GM18868 (cell line): ENCODE results near the gene CCSAP.

Source experiments
- ATAC-seq: cut with Tn5 transposase; IDR thresholded peaks from one replicate; pipeline ENCODE4 v1.9.1; 2021; ENCODE audit warnings: mild to moderate bottlenecking, moderate library complexity; ENCODE audit not compliant: unreplicated experiment

CCSAP gene

DNA sequence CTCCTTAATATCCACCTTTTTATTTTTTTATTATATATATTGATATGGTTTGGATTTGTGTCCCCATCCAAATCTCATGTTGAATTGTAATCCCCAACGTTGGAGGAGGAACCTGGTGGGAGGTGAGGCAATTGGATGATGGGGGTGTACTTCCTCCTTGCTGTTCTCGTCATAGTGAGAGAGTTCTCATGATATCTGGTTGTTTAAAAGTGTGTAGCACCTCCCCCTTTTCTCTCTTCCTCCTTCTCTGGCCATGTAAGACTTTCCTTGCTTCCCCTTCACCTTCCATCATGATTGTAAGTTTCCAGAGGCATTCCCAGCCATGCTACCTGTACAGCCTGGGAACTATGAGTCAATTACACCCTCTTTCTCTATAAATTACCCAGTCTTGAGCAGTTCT, 22.7 kb upstream of the CCSAP start:
- no peak for ATAC-seq

DNA sequence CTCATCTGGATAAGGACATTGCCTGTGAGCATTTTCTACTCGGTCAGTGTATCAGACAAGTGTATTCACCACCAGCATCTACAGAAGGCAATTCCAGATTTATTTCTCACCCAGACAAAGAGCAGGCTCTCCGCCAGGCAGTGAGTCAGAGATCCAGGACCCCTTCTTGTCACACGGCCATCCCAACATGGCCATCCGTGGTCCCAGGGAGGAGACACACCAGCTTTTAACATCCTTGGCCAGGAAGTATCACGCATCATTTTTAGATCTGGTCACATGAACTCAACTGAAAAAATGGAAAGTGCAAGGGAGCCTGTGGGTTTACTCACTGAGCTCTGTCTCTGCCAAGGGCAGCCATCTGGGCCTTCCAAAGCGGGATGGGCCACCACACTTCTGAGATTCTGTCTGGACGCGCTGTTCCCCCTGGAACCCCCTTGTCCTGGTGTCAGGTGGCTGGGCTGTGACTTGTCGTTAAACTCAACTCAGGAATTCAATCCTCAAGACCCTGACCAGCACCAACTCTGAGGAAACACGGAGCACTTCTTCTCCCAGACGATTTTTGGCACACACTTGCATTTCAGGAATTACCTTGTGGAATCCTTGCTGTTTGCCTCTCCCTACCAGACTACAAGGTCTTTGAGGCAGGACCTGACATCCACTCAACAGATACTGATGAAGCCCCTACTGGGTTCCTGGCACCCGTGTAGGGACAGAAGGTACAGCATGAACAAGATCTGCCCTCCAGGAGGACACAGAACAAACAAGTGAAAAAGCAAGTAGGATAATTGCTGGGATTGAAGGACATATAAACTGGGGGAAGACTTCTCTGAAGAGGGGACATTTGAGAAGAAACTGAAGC, 21.6 kb upstream of the CCSAP start:
- no peak for ATAC-seq

DNA sequence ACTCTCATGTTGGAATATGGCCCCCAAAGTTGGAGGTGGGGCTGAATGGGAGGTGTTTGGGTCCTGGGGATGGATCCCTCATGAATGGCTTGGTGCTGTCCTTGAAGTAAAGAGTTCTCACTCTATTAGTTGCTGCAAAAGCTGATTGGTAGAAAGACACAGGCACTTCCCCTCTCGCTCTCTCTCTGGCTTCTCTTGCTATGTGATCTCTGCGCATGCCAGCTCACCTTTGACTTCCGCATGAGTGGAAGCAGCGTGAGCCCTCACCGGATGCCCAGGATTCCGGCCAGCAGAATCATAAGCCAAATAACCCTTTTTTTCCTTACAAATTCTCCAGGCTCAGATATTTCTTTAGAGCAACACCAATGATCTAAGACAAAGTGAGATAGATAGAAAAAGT, 20.9 kb upstream of the CCSAP start:
- no peak for ATAC-seq

DNA sequence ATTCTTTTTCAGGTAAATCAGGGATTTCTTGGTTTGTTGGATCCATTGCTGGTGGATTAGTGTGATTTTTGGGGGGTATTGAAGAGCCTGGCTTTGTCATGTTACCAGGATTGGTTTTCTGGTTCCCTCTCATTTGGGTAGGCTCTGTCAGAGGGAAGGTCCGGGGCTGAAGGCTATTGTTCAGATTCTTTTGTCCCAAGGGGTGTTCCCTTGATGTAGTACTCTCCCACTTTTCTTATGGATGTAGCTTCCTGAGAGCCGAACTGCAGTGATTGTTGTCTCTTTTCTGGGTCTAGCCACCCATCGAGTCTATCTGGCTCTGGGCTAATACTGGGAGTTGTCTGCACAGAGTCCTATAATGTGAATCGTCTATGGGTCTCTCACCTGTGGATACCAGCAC, 17.6 kb upstream of the CCSAP start:
- no peak for ATAC-seq

DNA sequence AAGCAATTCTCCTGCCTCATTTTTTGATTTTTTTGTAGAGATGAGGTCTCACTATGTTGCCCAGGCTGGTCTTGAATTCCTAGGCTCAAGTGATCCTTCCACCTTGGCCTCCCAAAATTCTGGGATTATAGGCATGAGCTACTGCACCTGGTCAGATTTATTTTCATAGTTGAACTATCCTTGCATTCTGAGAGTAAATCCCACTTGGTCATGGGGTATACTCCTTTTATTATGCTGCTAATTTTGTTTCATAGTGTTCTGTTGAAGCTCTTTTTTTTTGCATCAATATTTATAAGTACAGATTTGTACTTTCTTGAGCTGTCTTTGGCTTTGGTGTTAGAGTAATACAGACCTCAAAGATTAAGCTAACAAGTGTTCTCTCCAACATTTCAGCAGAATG, 12.8 kb upstream of the CCSAP start:
- ATAC-seq = no peak

DNA sequence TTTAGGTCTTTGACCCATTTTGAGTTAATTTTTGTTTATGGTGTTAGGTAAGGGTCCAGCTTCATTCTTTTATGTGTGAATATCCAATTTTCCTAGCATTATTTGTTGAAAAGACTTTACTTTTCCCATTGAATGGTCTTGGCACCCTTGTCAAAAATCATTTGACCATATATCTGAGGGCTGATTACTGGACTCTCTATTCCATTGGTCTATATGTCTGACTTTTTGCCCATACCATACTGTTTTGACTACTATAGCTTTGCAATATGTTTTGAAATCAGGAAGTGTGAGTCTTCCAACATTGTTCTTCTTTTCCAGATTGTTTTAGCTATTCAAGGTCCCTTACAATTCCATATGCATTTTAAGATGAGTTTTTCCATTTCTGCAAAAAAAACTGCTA, 11.4 kb upstream of the CCSAP start:
- no peak for ATAC-seq

DNA sequence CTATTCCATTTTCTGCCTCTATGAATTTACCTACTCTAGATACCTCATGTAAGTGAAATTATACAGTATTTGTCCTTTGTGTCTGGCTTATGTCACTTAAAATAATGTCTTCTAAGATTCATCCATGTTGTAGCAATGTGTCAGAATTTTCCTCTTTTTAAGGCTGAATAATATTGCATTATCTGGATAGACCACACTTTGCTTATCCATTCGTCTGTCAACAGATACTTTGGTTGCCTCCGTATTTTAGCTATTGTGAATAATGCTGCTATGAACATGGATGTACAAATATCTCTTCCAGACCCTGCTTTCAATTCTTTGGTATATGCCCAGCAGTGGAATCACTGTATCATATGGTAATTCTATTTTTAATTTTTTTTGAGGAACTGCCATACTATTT, 10.1 kb upstream of the CCSAP start:
- ATAC-seq = no peak

DNA sequence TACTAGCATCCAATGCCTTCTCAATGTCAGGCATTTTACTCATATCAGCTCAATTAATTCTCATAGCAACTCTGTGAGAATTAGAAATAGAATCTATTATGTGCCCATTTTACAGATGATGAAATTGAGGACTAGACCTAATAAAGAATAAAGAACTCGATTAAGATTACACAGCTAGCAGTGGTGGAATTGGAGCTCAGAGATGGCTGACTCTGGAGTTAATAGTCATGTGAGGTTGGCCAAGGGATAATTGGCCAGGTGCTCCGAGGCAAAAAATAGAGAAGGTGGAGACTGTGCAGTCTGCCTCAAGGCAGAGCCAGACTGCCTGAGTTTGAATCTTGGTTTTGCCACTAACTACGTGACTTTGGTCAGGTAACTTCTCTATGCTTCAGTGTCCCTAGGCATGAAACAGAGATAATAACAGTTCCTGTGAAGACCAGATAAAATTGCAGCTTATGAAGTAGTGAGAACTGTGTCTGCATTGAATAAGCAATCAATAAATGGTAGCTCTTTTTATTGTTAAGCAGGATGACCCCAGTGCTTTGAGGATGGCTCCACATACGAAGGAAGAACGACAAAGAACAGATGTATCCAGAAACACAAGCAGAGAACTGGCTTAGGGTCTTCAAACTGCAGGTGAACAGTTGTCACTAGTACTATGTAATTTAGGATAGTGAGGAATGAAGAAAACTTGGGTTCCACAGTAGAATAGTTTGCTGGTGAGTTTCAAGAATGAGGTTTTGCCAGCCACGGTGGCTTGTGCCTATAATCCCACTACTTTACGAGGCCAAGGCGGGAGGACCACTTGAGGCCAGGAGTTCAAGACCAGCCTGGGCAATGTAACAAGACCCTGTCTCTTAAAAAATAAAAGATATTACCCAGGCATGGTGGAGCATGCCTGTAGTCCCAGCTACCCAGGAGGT, 6.9 kb upstream of the CCSAP start:
- ATAC-seq = no peak

DNA sequence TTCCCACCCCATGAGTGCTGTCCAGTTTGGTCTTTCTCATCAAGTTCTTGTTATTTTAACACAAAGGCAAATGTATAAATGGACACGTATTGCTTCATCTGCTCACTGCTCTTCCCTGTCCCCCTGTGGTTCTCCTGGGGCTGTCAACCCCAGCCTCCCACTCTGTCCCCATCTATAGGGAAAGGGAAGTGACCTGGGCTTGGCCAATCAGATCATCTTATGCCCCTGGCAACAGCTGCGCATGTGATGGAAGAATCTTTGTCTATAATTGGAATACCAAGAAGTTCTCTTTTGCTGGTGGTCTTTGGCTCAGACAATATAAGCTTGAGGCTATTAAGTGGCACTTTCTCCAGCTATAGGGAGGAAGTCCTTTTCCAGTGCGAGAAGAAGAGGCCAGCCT, 4.7 kb upstream of the CCSAP start:
- ATAC-seq = no peak

DNA sequence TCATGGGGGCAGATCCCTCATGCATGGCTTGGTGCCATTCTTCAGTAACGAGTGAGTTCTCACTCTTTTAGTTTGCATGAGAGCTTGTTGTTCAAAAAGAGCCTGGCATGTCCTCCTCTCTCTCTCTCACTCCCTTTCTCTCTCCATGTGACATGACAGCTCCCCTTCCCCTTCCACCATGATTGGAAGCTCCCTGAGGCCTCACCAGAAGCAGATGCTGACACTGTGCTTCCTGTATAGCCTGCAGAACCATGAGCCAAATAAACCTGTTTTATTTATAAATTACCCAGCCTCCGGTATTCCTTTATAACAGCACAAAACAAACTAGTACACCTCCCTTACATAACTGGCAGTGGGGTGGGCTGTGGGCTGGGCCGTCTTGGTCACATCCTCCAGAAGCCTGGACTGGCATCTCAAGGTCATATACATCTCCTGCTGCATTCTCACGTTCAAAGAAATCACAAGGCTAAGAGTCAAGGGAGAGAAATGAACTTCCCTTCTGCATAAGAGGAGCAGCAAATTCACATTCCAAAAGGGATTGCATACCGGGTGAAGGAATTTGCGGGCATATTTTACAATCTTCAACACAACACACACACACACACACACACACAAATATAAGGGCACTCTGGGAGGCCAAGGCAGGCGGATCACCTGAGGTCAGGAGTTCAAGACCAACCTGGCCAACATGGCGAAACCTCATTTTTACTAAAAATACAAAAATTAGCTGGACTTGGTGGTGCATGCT, 2.3 kb upstream of the CCSAP start:
- no peak for ATAC-seq

DNA sequence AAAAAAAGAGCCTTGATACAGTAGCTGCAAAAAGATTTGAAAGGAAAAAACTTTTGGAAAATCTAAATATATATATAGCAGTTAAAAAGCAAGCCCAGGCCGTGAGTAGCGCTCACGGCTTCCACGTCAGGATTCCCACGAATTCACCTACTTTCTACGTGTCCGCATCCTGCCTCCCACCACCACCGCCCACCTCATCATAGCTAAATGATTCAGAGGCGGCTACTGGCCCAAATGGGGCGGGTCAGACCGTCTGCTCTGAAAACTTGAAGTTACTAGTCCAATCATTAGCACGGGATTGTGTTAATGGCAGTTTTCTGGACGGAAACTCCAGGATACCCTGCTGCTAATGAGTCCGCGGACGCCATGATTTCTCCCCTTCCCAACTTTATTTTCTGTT, 1.3 kb upstream of the CCSAP start:
- no peak for ATAC-seq

DNA sequence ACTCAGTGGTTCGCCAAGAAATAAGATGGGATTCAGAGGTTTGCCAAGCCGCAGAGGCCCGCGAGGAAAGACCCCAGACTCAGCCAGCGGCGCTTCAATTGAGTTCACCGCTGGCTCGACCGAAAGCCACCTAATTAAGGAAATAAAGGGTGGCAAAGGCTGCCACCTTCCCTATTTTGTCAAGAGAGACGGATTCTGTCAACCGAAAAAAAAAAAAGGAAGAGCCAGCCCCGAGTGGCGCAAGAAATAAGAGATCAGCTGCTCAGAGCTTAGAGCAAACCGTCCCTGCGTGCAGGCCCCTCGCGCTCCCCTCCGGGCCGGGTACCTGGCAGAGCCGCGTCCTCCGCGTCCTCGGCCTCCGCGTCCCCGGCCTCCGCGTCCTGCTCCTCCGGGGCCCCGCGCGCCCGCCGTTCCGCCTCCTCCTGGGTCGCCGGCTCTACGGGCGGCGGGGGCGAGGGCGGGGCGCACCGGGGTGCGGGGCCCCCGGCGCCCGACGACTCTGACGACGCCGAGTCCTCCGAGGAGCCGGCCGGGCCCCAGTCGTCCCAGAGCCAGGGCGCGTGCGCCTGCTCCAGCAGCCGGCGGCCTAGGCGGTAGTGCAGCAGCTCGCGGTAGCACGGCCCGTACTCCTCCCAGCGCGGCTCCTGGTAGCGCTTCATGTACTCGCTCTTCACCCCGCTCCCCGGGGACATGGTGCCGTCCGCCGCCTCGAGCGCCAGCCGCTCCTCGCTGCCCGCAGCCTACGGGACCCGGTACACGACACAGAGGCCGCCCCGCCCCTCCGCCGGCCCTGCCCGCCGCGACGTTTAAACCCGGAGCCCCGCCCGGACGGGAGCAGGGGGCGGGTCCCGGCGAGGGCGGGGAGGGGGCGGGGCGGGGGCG, 832 bp downstream of the CCSAP start:
- peak; percentile 74 for ATAC-seq

DNA sequence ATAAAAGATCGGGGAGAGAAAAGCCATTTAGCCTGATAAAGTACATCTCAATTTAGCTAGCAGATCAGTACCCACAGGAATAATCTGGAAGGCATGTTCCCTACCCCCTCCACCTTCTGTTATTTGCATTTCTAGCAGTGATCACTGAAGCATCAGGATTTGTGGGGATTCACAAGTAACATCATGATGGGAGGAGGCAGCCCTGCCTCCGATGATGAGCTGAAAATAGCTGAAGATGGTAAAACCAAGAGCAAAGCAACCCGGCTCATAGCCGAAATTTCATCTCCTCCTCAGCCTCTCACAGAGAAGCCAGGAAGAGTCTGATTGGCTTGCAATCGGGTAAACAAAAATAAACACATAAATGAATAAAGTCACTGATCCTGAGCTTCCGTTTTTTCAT, 2.4 kb downstream of the CCSAP start:
- ATAC-seq = no peak

DNA sequence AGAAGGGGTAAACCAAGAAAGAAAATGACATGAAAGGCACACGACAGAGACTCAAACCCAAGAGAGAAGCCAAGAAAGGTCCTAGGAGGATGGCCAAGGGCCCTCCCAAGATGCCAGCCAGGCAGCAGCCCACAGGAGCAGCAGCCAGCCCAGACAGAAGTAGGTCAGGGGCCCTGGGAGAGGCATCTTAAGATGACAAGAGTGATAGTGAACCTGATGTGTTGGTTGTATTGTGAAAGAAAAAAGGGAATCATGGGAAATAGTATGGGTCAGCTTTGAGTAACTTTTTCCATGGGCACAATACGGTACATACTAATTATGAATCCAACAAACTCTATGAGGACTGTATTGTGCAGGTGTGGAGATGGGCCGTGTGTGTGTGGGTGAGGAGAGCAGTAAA, 3.3 kb downstream of the CCSAP start:
- ATAC-seq = no peak

DNA sequence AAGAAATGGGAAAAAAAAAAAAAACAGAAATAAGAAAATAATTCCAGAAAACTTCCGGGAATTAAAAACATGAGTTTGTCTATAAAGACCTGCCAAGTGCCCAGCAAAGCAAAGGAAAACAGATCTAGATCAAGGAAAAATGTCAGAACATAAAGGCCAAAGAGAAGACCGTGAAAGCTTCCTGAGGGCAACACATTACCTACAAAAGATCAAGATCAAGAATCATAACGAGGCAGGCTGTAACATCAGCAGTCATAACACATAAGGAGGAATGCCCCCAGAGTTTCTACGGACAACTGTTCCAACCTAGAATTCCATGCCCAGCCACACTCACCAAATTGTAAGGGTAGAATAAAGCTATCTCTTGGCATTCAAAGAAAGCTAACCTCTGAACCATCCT, 3.8 kb downstream of the CCSAP start:
- no peak for ATAC-seq

DNA sequence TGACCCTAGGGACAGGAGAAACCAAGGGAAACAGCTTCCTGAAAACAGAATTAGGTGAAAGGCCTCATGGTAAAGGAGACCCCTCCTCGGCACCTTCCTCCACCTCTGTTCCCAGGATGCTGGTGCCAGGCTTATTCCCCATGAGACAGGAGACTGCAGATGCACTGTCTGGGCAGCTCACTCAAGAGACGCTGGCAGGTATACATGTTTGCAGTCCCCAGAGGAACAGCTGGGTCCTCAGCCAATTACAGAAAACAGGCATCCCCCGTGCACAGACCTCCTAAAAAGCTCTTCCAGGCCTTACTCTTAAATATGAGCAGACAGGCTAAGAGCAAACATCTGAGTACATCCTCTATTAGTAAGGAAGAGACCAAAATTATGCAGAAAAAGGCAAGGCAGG, 6.5 kb downstream of the CCSAP start:
- ATAC-seq = no peak

DNA sequence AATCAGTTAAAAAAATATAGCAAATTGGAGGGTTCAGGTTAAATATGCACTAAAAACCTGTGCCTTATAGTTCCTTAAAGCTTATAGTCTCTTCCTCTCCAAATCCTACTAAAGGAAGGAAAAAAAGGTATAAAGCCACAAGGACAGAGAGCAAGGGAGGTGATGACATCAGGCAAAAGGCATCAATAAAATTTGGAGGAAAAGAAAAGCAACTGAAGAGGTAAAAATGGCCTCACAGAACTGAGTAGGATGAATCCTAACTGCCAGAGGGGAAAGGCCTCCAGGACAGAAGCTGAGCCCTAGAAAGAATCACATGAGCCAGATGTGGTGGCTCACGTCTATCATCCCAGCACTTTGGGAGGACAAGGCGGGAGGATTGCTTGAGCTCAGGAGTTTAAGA, 8.1 kb downstream of the CCSAP start:
- ATAC-seq = no peak

DNA sequence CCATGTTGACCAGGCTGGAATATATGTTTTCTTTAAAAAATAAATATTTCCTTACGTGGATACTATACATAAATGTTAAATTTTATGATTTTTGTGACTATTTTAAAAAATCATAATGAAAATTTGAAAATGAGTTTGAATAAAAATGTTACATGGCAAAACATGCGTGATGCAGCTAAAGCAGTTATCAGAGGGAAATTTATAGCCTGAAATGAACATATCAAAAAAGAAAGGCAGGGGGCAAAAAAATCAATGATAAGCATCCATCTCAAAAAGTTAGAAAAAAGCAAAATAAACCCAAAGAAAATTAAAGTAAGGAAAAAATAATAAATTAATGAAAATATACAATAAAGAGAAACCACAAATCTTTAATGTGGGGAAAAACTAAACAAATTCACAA, 8.6 kb downstream of the CCSAP start:
- no peak for ATAC-seq

DNA sequence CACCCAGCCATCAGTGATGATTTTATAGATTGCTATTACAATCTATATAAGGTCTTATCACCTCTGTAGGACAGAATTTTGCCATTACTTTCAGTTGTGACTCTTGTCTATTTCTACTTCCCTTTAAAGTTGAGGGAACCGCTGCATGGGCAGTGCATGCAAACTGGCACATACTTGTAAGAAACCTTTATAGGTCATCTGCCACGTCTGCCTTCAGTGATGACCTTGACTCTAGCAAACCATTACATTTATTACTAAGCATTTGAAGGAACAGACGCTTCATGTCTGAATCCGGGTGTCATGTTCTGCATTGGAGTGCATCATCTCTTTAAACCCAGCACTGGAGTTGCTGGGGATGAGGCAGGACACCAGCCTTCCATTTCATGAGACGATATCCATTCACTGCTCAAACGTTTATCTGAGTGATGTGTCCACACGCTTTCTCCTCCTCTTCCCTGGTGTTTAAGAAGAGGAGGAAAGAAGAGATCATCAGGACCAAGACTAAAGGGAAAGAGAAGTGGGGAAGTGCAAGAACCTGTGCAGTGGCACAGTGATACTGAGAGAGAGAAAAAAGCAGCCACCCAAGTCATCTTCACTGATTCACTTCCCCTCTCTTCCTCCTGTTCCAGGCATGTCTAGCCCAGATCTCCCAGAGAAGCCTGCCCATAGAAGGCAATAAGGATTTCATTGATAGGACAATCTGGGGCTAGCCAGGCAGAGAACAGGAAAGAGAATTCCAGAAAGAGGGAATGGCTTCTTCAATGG, 14.1 kb downstream of the CCSAP start:
- ATAC-seq = peak; percentile 45

DNA sequence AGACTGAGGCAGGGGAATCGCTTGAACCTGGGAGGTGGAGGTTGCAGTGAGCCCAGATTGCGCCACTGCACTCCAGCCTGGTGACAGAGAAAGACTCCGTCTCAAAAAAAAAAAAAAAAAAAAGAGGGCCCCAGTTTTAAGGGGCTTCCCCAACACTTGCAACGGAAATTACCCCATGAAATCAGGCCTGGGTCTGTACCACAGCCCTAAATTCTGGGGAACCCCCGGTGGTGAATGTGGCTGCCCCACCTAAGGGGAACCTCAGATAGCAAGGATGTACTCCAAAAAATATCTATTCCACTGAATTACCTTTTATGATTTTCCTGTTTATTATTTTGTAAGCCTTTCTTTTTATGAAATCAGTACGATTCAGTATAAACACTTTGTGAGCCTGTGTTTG, 15.1 kb downstream of the CCSAP start:
- peak; percentile 69 for ATAC-seq
